ENCODE measurements around the gene PXN. TPM values are rescaled to one million over a fixed set of nuclear protein-coding genes. Genes with fewer than 3 reads are reported as not detected.

Gene PXN
- total and polyA plus RNA-seq, 8 donors, result 27.2 to 129 (median 49.0) TPM

- Histone ChIP-seq H3K9me3 (no peaks in the 10 kb centered on the region), H3K27me3 (no peaks in the 10 kb centered on the region), H3K27ac (no peak overlapping the region), H3K36me3 (peaks cover 8 to 41% (median 36%) of the 10 kb centered on the region in 4 donors), H3K4me3 (no peak overlapping the region), H3K4me1 (peaks cover 0 to 7% (median 4%) of the 10 kb centered on the region in 4 donors)
- 90 to 98% (median 96%) methylated on average over 10 of the region's 10 CpGs for WGBS, 5 donors
- intact Hi-C loops (cut with DNase I; ENCODE audit: low total_unique reads), result no loop called here
- DNase-seq, result no peak
- no peak for TF ChIP-seq POLR2A (IDR thresholded peaks at IDR 0.05)
- no peak for TF ChIP-seq POLR2AphosphoS5 (IDR thresholded peaks at IDR 0.05)
- no peak for TF ChIP-seq EP300 (IDR thresholded peaks at IDR 0.05)
- TF ChIP-seq CTCF (IDR thresholded peaks at IDR 0.05), result no peak
Measured at GRCh38 chr12:120206228-120206627, 59.3 kb downstream of the PXN start.

- Histone ChIP-seq H3K4me3 (no peak overlapping the region), H3K9me3 (no peaks in the 10 kb centered on the region), H3K27ac (no peak overlapping the region), H3K36me3 (peaks cover 1 to 23% (median 23%) of the 10 kb centered on the region in 4 donors), H3K4me1 (peaks cover 14 to 21% (median 18%) of the 10 kb centered on the region in 4 donors), H3K27me3 (no peaks in the 10 kb centered on the region)
- no peak for TF ChIP-seq EP300 (IDR thresholded peaks at IDR 0.05)
- no peak for TF ChIP-seq POLR2A (IDR thresholded peaks at IDR 0.05)
- no peak for TF ChIP-seq POLR2AphosphoS5 (IDR thresholded peaks at IDR 0.05)
- no peak for TF ChIP-seq CTCF (IDR thresholded peaks at IDR 0.05)
- WGBS, 5 donors, result 93 to 96% (median 94%) methylated on average over 7 of the region's 7 CpGs
- no peak for DNase-seq
- intact Hi-C loops (cut with DNase I; ENCODE audit: low total_unique reads), result no loop called here
Measured at GRCh38 chr12:120204171-120204570, 61.4 kb downstream of the PXN start.

GRCh38 chr12:120200364-120200800 lies 65.1 kb downstream of the PXN start:
- H3K4me3 ChIP-seq, result peak overlapping the region; percentile 82 to 97 (median 92)
- no peak for TF ChIP-seq POLR2AphosphoS5 (IDR thresholded peaks at IDR 0.05)
- H3K27me3 ChIP-seq, result no peaks in the 10 kb centered on the region
- H3K36me3 ChIP-seq, result peaks cover 37 to 45% (median 39%) of the 10 kb centered on the region in 4 donors
- 1 to 3% (median 2%) methylated on average over 16 of the region's 16 CpGs for WGBS, 5 donors
- no peak for DNase-seq
- H3K9me3 ChIP-seq, result no peaks in the 10 kb centered on the region
- intact Hi-C loops (cut with DNase I; ENCODE audit: low total_unique reads), result no loop called here
- peak overlapping the region; percentile 82 to 94 (median 87) for H3K27ac ChIP-seq
- peaks cover 36 to 57% (median 52%) of the 10 kb centered on the region in 4 donors for H3K4me1 ChIP-seq

- Histone ChIP-seq H3K4me1 (peaks cover 42 to 64% (median 58%) of the 10 kb centered on the region in 4 donors), H3K36me3 (peaks cover 37 to 45% (median 39%) of the 10 kb centered on the region in 4 donors), H3K9me3 (no peaks in the 10 kb centered on the region), H3K27me3 (no peaks in the 10 kb centered on the region), H3K27ac (peak overlapping the region; percentile 82 to 94 (median 87)), H3K4me3 (peak overlapping the region; percentile 82 to 97 (median 92))
- peak in 1 of 2 donors; percentile 63 for DNase-seq
- intact Hi-C loops (cut with DNase I; ENCODE audit: low total_unique reads), result no loop called here
- WGBS, 5 donors, result 12 to 15% (median 14%) methylated on average over 12 of the region's 12 CpGs
- peak in 2 of 3 donors; percentile 47 to 88 for TF ChIP-seq POLR2AphosphoS5 (IDR thresholded peaks at IDR 0.05)
- no peak for TF ChIP-seq CTCF (IDR thresholded peaks at IDR 0.05)
Measured at GRCh38 chr12:120199595-120200306, 65.8 kb downstream of the PXN start.

- TF ChIP-seq CTCF (IDR thresholded peaks at IDR 0.05), result no peak
- TF ChIP-seq POLR2A (IDR thresholded peaks at IDR 0.05), result no peak
- TF ChIP-seq EP300 (IDR thresholded peaks at IDR 0.05), result no peak
- TF ChIP-seq POLR2AphosphoS5 (IDR thresholded peaks at IDR 0.05), result no peak
- Histone ChIP-seq H3K36me3 (peaks cover 37 to 41% (median 39%) of the 10 kb centered on the region in 4 donors), H3K9me3 (no peaks in the 10 kb centered on the region), H3K4me3 (peak overlapping the region; percentile 82 to 97 (median 92)), H3K27me3 (no peaks in the 10 kb centered on the region), H3K27ac (peak overlapping the region; percentile 2 to 94 (median 87)), H3K4me1 (peaks cover 46 to 65% (median 58%) of the 10 kb centered on the region in 4 donors)
- intact Hi-C loops (cut with DNase I; ENCODE audit: low total_unique reads), result no loop called here
- 37 to 68% (median 51%) methylated on average over 7 of the region's 7 CpGs for whole genome bisulfite sequencing, 5 donors
- DNase-seq, result no peak
Measured at GRCh38 chr12:120199025-120199424, 66.5 kb downstream of the PXN start.

Measured in stomach (tissue), 9 donors.